Measurements from ENCODE around the gene UGT1A3.

UGT1A3 gene

GRCh38 chr2:233794128-233794658, 65.4 kb downstream of the UGT1A3 start:
- TF ChIP-seq REST (IDR thresholded peaks at IDR 0.05; ENCODE audit: insufficient read depth in 1 of 2, low read depth in 2 of 2, low read length in 2 of 2) (no peak), SIN3A (IDR thresholded peaks at IDR 0.05; ENCODE audit: borderline replicate concordance, insufficient read depth, low read length) (no peak), TAF1 (IDR thresholded peaks at IDR 0.05; ENCODE audit: borderline replicate concordance, insufficient read depth, low read length) (no peak), POLR2AphosphoS5 (IDR thresholded peaks at IDR 0.05; ENCODE audit: low read depth, low read length) (no peak), FOXP2 (optimal IDR thresholded peaks at IDR 0.05; ENCODE audit: borderline replicate concordance, extremely low read depth, extremely low read length, insufficient read depth) (no peak)

- TF ChIP-seq POLR2AphosphoS5 (IDR thresholded peaks at IDR 0.05; ENCODE audit: low read depth, low read length) (no peak), TAF1 (IDR thresholded peaks at IDR 0.05; ENCODE audit: borderline replicate concordance, insufficient read depth, low read length) (no peak), REST (IDR thresholded peaks at IDR 0.05; ENCODE audit: insufficient read depth in 1 of 2, low read depth in 2 of 2, low read length in 2 of 2) (no peak), FOXP2 (optimal IDR thresholded peaks at IDR 0.05; ENCODE audit: borderline replicate concordance, extremely low read depth, extremely low read length, insufficient read depth) (no peak), SIN3A (IDR thresholded peaks at IDR 0.05; ENCODE audit: borderline replicate concordance, insufficient read depth, low read length) (no peak)
Observed at GRCh38 chr2:233795735-233796171, 66.9 kb downstream of the UGT1A3 start.

GRCh38 chr2:233796254-233796653, 67.4 kb downstream of the UGT1A3 start:
- no peak for TF ChIP-seq REST (IDR thresholded peaks at IDR 0.05; ENCODE audit: insufficient read depth in 1 of 2, low read depth in 2 of 2, low read length in 2 of 2)
- no peak for TF ChIP-seq TAF1 (IDR thresholded peaks at IDR 0.05; ENCODE audit: borderline replicate concordance, insufficient read depth, low read length)
- TF ChIP-seq SIN3A (IDR thresholded peaks at IDR 0.05; ENCODE audit: borderline replicate concordance, insufficient read depth, low read length) = no peak
- TF ChIP-seq POLR2AphosphoS5 (IDR thresholded peaks at IDR 0.05; ENCODE audit: low read depth, low read length) = no peak
- TF ChIP-seq FOXP2 (optimal IDR thresholded peaks at IDR 0.05; ENCODE audit: borderline replicate concordance, extremely low read depth, extremely low read length, insufficient read depth) = no peak

GRCh38 chr2:233798335-233799086, 69.7 kb downstream of the UGT1A3 start:
- no peak for TF ChIP-seq TAF1 (IDR thresholded peaks at IDR 0.05; ENCODE audit: borderline replicate concordance, insufficient read depth, low read length)
- no peak for TF ChIP-seq POLR2AphosphoS5 (IDR thresholded peaks at IDR 0.05; ENCODE audit: low read depth, low read length)
- no peak for TF ChIP-seq SIN3A (IDR thresholded peaks at IDR 0.05; ENCODE audit: borderline replicate concordance, insufficient read depth, low read length)
- no peak for TF ChIP-seq REST (IDR thresholded peaks at IDR 0.05; ENCODE audit: insufficient read depth in 1 of 2, low read depth in 2 of 2, low read length in 2 of 2)
- TF ChIP-seq FOXP2 (optimal IDR thresholded peaks at IDR 0.05; ENCODE audit: borderline replicate concordance, extremely low read depth, extremely low read length, insufficient read depth) = no peak
